GM19099 (cell line): Measurements from ENCODE around the gene KHSRP.

Source experiments
- POLR2A ChIP-seq: IDR thresholded peaks from 3 replicates; pipeline ENCODE4 v1.6.1; 2011; ENCODE audit warnings: low read depth; ENCODE audit not compliant: insufficient read length; ENCODE audit errors: extremely low read depth

The KHSRP gene

GRCh38 chr19:6412447-6413091, 12.0 kb downstream of the KHSRP start:
- peak; percentile 12 for TF ChIP-seq POLR2A

- no peak for TF ChIP-seq POLR2A
Measured at GRCh38 chr19:6412061-6412446, 12.6 kb downstream of the KHSRP start.

- TF ChIP-seq POLR2A, result no peak
Measured at GRCh38 chr19:6409346-6409745, 15.3 kb downstream of the KHSRP start.

- no peak for TF ChIP-seq POLR2A
Measured at GRCh38 chr19:6406401-6406800, 18.2 kb downstream of the KHSRP start.

- TF ChIP-seq POLR2A, result no peak
Measured at GRCh38 chr19:6402837-6403608, 21.6 kb downstream of the KHSRP start.

GRCh38 chr19:6402058-6402457, 22.6 kb downstream of the KHSRP start:
- no peak for TF ChIP-seq POLR2A

GRCh38 chr19:6396305-6396704, 28.3 kb downstream of the KHSRP start:
- no peak for TF ChIP-seq POLR2A

GRCh38 chr19:6394831-6395230, 29.8 kb downstream of the KHSRP start:
- TF ChIP-seq POLR2A, result no peak

GRCh38 chr19:6393983-6394412, 30.6 kb downstream of the KHSRP start:
- no peak for TF ChIP-seq POLR2A

GRCh38 chr19:6393074-6393982, 31.3 kb downstream of the KHSRP start, which contains the start of gene GTF2F1:
GTF2F1 (minus strand) TSS chr19:6393164; CDS start chr19:6392995, 169 bp downstream.
- TF ChIP-seq POLR2A, result peak; percentile 64

- no peak for TF ChIP-seq POLR2A
Measured at GRCh38 chr19:6392221-6393073, 32.2 kb downstream of the KHSRP start.

GRCh38 chr19:6387372-6387771, 37.2 kb downstream of the KHSRP start:
- TF ChIP-seq POLR2A, result no peak

GRCh38 chr19:6384381-6384780, 40.2 kb downstream of the KHSRP start:
- no peak for TF ChIP-seq POLR2A

- TF ChIP-seq POLR2A, result no peak
Measured at GRCh38 chr19:6383188-6383587, 41.4 kb downstream of the KHSRP start.
